Stimulated activated CD4-positive, alpha-beta T cell treated with anti-CD3 and anti-CD28 coated beads, Interleukin-1b, Interleukin-23, amount 100 ng/mL, for 4 hours (primary cell): ENCODE measurements around the gene FASTK.

Experiments used
- DNase-seq, 2 donors: peaks; one replicate each; pipeline ENCODE4 v3.0.0-alpha.2; 2020; ENCODE audit warnings: low read depth in 2 of 2

The FASTK gene

GRCh38 chr7:151081170-151082101, 827 bp upstream of the FASTK start:
- no peak for DNase-seq

DNA sequence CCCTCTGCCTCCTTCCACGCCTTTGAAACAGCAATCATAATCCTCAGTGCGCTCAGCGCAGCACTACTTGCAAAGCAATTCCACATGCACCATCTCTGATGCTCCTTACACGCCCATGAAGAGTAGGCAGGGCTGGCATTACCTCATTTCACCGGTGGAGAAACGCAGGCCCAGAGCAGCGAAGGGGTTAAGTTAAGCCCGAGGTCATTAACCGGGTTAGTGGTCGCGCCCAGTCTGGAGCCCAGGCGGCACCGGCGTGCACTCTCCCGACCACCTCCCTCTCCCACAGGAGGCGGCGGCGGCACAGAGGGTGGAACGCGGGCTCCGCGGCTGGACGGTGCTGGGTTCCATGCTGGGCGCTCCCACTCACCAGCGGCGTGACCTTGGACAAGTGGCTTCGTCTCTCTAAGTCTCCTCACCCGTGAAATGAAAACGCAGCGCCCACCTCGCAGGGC, 515 bp downstream of the FASTK start:
- no peak for DNase-seq

DNA sequence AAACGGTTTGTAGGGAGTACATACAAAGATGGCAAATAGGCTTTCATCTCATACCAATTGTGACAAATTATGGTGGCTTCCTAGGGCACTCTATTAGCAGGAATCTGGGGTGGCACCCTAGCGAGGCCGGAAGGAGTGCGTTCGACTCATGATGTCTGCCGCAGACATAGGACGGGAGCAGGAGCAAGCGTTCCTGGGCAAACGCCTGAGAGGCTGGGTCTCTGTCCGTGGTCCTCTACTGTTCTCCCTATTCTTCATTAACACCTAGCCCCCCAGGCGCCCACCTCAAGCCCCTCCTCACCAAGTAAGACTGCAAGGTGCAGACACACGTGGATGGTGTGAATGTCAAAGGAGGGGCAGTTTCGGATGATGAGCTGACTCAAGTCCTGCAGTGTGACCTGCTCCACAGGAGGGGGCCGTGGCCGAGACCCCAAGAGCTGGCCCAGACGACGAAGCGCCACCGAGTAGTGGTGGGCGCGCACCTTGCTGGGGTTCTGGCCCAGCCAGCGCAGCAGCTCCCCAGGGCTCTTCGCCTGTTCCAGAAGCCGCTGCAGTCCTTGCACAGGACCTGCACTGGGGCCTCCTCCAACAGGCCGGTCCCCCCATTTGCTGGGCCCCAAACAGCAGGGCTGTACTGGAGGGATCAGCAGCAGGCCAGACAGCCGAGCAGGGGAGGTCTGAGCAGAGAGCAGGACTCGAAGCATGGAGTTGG, 1.3 kb downstream of the FASTK start:
- no peak for DNase-seq

DNA sequence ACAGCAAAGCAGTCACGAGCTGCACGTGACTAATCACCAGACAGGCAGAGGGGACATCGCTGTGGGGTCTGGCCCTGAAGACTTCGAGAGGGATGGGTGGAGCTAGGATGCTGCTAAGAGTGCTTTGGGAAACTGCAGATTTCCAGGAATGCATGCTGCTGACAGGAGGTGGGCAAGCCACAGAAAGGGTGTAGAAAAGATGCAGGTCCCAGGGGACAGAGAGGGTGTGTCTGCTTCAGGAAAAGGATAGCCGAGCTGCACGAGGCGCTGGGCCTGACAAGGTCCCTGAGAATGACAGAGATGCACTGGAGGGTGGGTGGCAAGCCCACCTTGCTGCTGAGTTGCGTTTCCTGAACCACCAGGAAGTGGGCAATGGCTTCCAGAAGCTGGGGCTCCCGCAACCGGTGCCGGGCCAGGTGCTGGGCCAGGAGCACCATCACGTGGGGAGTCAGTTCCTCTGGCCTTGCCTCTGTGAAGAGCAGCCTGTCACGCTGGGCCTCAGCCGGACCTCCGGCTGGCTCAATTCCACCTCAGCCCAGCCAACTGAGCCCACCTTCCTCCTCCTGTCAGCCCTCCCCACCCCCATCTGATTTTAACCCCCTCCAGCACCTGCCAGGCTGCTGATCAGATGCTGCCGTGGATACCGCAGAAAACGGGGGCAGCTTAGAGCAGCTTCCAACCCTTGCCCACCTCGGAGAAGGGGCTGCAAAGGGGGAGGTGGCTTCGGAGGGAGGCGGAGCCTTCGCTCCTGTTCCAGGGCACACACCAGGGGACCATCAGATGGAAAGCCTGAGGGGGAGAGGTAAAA, 2.2 kb downstream of the FASTK start:
- DNase-seq: no peak

DNA sequence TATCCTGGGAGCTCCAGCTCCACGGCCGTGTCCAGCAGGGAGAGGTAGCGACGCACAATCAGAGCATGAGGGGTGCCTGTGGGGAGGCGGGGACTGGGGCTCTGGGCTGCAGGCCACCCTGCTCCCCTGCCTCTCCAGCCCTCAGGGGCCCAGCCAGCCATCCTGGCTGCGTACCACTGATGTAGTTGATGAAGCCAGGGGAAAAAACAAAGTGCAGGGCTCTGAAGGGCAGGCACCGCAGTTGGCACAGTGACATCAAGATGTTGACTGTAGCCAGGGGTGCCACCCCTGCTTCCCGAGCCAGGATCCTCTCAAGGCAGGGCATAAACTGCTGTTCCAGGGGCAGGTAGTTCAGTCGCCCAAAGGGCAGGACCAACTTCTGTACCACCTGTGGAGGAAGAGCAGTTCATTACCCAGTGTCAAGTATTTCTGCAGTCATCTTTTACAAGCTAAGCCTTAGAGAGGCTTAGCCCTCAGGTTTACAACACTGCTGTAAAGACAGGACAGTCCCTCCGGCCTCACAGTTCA, 2.8 kb downstream of the FASTK start:
- DNase-seq: no peak

- DNase-seq: no peak
Observed at GRCh38 chr7:151076863-151077704, 3.5 kb downstream of the FASTK start.

DNA sequence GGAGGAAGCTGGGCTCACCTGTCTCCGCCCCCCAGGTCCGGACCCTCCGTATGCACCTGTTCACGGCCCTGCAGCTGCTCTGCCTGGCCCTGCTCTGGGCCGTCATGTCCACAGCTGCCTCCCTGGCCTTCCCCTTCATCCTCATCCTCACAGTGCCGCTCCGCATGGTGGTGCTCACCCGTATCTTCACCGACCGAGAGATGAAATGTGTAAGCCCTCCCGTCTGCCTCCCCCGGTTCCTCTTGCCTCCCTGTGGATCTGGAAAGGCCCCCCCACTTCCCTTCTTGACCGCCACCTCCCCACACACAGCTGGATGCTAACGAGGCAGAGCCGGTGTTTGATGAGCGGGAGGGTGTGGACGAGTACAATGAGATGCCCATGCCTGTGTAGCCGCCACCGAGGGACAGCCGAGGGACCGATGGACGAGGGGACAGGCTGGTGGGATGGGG, 4.6 kb downstream of the FASTK start:
- no peak for DNase-seq

DNA sequence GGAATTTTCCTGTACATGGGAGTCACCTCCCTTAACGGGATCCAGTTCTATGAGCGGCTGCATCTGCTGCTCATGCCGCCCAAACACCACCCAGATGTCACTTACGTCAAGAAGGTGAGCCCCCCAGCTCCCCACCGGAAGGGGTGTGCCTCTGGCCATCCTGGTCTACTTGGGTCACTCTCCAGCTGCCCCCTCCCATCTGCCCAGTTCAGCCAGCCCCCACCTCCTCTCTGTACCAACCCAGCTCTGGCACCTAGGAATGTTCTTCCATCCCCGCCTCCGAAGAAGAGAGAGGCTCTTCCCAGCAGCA, 5.0 kb downstream of the FASTK start:
- no peak for DNase-seq

- DNase-seq: no peak
Observed at GRCh38 chr7:151074817-151075661, 5.6 kb downstream of the FASTK start.

DNA sequence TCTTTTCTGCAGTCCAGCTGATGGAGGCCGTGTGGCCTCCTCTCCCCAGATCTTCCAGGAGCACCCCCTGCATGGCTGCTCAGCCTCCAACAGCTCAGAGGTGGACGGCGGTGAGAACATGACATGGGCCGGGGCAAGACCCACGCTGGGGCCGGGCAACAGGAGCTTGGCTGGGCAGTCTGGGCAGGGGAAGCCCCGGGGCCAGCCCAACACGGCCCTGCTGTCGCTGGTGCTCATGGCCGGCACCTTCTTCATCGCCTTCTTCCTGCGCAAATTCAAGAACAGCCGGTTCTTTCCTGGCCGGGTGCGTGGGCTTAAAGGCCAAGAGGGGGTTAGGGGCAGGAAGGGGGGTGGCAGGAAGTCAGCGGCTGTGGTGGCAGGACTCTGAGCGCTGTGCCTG, 6.6 kb downstream of the FASTK start:
- no peak for DNase-seq

DNA sequence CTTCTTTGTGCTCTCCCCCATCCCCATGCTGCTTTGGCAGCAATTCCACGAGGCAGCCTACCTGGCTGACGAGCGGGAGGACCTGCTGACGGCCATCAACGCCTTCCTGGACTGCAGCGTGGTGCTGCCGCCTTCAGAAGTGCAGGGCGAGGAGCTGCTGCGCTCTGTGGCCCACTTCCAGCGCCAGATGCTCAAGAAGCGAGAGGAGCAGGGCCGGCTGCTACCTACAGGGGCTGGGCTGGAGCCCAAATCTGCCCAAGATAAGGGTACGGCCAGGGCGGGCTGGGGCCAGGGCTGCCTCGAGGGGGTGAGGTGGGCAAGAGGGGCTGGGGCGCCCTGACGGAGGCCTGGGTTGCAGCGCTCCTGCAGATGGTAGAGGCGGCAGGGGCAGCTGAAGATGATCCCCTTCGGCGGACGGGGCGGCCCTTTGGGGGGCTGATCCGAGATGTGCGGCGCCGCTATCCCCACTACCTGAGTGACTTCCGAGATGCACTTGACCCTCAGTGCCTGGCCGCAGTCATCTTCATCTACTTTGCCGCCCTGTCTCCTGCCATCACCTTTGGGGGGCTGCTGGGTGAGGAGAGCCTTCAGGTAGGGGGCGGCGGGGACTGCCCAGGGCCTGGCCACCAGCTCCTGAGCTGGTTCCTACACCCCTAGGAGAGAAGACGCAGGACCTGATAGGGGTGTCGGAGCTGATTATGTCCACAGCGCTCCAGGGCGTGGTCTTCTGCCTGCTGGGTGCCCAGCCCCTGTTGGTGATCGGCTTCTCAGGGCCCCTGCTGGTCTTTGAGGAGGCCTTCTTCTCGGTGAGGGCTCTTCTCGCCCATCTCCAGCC, 9.4 kb downstream of the FASTK start:
- no peak for DNase-seq

- DNase-seq: no peak
Observed at GRCh38 chr7:151070574-151070960, 10.0 kb downstream of the FASTK start.

DNA sequence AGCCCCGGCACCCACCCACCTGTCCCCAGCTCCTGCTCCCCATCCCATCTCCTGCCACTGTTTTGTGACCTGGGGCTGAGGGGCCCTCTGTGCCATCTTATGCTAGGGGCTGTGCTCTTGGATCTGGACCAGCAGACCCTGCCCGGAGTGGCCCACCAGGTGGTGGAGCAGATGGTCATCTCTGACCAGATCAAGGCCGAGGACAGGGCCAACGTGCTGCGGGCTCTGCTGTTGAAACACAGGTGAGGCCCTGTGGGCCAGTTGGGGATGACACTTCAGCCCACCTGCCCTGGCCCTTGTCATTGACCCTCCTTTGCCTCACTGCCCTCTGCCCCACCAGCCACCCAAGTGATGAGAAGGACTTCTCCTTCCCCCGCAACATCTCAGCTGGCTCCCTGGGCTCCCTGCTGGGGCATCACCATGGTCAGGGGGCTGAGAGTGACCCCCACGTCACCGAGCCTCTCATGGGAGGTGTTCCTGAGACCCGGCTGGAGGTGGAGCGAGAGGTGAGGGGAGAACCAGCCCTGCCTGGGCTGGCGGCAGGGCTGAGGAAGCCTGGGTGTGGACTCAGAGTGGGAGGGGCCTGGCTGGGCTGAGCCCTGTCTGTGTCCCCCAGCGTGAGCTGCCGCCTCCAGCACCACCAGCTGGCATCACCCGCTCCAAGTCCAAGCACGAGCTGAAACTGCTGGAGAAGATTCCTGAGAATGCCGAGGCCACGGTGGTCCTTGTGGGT, 10.6 kb downstream of the FASTK start:
- DNase-seq: no peak

DNA sequence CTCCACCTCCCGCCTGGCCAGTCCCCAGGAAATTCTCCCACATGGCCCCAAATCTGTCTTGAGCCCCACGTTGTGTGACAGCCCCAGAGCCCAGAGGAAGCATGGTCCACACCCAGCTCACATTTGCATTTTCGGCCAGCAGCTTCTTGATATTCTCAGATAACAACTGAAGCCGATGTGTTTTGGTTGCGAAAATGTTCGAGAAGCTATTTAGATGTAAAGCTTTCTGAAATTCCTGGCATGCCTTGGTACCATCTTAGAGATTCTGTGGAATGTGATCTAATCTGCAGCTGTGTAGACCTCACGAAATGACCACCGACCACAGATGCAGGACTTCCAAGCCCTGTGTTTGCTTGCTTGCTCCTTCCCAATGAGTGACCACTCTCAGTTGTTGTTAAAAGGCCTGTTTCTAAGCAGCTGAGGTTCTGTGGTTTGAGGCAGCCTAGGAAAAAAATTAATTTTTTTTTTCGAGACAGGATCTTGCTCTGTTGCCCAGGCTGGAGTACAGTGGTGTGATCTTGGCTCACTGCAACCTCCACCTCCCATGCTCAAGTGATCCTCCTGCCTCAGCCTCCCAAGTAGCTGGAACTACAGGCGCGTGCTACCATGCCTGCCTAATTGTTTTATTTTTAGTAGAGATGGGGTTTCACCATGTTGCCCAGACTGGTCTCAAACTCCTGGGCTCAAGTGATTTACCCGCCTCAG, 12.4 kb downstream of the FASTK start:
- no peak for DNase-seq

DNA sequence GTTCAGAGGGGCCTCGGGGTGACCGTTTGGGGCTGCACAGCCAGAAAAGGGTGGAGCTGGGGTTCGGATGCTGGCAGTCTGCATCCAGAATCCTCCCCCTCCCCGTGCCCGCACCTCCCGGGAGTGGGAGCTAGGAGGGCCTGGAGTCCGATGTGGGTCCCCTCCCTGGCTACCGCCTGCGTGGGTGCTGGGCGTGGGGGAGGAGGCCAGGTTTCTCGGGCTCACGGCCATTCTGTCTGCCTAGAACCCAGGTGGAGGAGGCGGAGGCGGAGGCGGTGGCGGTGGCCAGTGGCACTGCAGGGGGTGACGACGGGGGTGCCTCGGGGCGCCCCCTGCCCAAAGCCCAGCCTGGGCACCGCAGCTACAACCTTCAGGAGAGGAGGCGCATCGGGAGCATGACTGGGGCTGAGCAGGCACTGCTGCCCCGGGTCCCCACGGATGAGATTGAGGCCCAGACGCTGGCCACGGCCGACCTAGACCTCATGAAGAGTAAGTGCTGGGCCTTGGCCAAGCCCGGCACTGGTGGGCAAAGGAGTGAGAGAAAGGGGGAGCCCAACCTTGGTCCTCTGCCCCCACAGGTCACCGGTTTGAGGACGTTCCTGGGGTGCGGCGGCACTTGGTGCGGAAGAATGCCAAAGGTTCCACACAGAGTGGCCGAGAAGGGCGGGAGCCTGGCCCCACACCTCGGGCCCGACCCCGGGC, 14.2 kb downstream of the FASTK start:
- DNase-seq: no peak

DNA sequence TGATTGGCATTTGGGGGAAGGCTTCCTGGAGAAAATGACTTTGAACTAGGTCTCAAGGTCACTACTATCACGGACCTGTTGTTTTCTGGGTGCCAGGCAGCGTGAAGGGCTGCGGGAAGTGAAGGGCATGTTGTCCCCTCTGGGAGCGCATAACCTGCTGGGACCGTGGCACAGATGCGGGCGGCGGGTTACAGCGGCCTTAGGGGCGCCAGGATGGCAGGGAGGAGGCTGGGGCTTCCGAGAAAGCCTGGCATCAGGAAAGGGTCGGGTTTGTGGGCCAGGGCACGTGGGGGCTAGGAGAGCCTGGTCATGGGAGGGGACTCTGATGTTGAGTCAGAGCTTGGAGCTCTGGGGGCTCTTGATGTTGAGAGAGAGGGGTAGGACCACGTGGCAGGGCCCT, 15.1 kb downstream of the FASTK start:
- no peak for DNase-seq

GRCh38 chr7:151064993-151065392, 15.6 kb downstream of the FASTK start:
- DNase-seq: no peak
